GM19238 (cell line): ENCODE results near the gene KDM2A.
"Not testable (repeated sequence)": the region's sequence is repeated elsewhere in the genome, so short reads cannot be mapped to it uniquely, and the experiment has no call there.

Source experiments
- DNase-seq: peaks from one replicate; pipeline ENCODE4 v3.0.0; 2011; ENCODE audit warnings: low spot score; ENCODE audit not compliant: insufficient read length

The KDM2A gene

DNA sequence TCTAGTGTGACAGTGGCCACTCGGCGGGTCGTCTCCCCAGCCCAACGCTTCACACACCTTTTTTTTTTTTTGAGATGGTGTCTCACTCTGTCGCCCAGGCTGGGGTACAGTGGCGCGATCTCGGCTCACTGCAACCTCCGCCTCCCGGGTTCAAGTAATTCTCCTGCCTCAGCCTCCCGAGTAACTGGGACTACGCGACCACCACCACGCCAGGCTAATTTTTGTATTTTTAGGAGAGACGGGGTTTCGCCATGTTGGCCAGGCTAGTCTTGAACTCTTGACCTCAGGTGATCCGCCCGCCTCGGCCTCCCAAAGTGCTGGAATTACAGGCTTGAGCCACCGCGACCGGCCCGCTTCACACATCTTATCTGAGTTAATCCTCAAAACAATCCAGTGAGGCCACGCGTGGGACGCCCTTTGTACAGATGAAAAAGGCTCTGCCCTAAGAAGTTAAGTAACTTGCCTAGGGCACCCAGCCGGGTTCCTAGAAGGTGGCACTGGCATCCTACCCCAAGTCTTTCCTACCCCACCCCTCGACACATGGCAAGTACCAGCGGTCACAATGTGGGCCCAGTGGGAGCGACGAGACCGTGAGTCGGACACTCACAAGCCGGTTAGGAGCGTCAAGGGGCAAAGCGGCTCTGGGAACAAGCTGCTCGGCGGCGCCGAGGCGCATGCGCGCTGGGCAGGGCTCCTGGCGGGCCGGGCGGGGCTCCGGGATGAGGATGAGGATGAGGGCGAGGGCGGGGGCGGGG lies 142.0 kb downstream of the KDM2A start:
- not testable (repeated sequence) for DNase-seq

GRCh38 chr11:67261640-67261945 lies 142.5 kb downstream of the KDM2A start:
- no peak for DNase-seq

DNA sequence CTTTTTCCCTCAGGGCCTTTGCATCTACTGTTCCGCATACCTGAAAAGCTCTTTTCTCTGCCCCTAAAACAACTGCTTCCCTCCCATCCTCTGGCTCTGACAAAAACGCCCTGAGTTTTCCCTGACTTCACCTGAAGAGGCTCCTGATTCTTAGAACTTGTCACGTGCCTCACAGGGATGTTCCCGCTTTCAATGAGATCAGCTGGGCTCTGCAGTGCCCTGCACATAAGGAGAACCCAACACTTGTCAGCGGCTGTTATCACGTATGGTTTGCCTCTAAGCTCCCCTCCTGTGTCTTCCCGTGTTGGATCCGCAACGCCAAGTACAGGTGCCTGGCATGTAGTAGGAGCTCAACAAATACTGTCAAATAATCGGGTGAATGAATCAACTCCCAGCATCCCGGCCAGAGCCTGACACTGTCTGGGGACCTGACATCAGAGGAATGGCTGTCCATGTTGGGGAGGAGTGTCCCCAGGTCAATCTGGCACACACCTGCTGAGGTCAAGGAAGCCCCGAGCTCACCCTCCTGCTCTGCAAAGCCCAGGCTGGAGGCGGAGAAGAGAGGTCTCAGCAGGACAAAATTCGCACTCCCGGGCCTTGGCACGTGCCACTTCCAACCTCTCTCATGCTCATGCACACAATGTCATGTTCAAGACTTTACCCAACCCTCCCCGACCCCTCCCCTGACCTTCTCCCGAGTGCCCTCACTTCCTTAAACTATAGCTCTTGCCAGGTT lies 143.1 kb downstream of the KDM2A start:
- DNase-seq: no peak

DNA sequence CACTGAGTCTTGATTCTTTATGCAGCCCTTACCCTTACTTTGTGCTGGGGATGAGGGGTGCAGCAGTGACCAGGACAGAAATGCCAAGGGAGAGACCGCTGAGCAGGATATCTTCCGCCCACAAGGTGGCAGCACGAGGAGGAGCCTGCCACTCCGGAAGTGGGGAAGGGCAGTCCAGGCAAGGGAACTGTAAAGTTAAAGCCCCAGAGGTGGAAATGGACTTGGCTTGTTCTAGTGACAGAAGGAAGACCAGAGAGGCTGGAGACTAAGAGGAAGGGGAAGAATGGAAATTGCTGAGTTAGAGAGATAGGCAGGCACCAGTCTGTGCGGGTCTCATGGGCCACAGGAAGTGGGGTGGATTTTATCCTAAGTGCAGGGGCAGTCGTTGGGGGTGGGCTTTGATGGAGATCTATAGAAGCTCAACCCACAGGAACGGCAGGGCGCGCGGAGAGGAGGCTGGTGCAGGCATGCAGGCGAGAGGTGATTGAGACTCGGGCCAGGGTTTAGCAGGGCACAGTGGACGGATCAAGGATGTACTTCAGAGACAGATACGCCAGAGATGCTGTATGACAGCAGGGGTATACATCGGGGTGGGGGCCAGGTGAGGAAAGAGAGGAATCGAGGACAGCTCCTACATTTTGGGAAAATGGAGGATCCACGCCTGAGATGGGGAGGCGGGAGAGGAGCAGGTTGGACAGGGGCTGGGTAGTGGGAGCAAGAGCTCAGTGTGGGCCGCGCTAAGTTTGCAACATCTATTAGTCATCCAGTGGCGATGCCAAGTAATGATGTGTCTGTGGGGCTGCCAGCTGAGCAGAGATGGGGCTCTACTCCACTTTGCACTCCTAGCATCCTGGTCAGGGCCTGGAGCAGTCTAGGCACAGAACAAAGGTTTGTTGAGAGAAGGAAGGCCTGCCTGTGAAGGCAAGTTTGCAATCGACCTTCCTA lies 143.9 kb downstream of the KDM2A start:
- peak; percentile 90 for DNase-seq

DNA sequence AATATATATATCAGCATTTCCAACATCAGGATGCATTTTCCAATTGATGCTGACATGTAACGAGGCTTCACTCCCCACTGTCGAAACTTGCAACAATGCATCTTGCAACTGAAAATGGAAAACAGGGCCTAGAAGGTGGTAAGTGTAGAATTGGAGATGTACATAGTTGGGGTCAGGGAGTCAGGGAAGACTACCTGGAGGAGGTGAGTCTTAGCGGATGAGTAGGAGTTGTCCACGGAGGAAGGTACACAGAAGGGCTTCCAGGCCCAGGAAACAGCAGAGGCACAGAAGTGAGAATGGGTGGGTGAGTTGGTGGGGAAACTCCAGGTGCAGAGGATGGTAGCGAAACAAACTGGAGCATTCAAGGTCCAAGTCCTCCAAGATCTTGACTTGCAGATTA lies 145.2 kb downstream of the KDM2A start:
- DNase-seq: no peak

DNA sequence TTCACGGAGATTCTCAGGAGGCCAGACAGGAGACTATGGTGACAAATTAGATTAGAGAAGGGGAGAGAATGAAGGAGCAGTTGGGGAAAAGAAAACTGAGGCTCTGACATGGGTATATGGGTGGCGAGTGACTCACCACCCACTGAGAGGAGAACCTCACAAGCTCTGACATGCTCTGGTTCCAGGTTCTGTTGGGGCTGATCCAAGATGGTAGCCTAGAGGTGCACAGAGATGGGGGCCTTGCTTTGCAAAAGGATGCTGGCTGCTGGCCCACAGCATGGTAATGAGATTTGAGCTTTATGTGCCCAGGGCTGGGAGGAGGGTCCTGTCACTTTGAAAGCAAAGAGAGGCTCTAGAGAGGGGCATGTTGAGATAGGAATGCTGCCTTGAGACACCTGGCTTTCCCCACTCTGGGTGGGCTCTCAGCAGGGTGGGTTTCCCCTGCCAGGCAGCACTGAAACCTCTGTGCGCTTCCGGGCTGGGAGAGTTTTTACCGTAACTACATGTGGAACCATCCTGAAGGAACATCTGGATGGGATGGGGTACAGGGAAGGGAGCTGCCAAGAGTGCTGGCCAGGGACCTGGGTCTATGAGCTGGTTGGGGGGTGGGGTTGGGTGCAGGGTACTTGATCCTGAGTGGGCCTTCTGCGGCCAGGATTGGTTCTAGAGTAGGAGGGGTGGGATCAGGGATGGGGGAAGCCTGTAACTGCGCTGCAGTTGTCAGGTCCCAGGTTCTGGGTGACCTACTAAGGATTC lies 146.0 kb downstream of the KDM2A start:
- no peak for DNase-seq

- peak; percentile 84 for DNase-seq
Observed at GRCh38 chr11:67265633-67266448, 146.8 kb downstream of the KDM2A start.

- peak; percentile 60 for DNase-seq
Observed at GRCh38 chr11:67266449-67267187, 147.6 kb downstream of the KDM2A start, which contains the start of gene GRK2. Gene GRK2 (plus strand): TSS chr11:67266473. CDS start chr11:67266700, 227 bp downstream.

DNA sequence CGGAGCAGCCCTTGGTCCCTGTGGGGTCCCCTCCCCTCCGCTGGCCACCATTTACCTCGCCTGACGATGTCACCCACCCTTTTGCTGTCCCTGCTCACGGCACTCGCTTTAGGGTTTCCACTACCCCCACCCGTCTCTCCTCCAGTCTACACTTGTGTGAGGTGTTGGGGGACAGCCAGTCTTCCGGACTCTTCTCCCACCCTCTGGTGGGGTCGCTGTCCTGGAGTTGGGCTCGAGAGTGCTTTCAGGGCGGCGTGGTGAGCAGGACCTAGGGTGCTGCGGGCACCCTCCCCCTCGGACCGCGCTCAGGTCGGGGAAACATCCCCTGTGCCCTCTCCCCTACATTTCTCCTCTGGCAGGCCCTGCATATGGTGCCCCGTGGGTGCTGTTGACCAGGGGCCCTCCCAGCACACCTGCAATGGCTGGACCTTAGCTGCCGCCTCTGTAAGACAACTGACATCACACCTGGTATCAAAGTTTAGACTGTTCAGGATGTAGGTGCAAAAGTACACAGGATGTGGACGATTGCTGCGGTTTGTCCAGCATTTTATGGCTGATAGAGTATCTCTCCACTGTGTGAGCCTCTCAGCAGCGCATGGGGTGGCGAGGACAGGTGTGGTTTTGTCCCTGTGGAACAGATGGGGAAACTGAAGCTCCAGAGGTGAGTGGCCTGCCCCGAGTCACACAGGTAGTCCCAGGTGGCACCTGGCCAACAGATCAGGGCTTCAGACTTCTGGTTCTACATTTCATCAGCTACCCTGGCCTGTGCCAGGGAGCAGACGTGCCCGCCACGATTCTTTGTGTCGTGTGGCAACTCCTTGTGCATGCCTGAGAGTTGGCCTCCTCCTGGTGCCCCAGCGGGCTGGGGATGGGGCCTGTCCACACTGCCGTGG lies 148.4 kb downstream of the KDM2A start:
- DNase-seq: no peak

GRCh38 chr11:67268081-67268961 lies 149.3 kb downstream of the KDM2A start:
- DNase-seq: peak; percentile 85

- no peak for DNase-seq
Observed at GRCh38 chr11:67268962-67269268, 149.9 kb downstream of the KDM2A start.

GRCh38 chr11:67269401-67270255 lies 150.6 kb downstream of the KDM2A start:
- no peak for DNase-seq

DNA sequence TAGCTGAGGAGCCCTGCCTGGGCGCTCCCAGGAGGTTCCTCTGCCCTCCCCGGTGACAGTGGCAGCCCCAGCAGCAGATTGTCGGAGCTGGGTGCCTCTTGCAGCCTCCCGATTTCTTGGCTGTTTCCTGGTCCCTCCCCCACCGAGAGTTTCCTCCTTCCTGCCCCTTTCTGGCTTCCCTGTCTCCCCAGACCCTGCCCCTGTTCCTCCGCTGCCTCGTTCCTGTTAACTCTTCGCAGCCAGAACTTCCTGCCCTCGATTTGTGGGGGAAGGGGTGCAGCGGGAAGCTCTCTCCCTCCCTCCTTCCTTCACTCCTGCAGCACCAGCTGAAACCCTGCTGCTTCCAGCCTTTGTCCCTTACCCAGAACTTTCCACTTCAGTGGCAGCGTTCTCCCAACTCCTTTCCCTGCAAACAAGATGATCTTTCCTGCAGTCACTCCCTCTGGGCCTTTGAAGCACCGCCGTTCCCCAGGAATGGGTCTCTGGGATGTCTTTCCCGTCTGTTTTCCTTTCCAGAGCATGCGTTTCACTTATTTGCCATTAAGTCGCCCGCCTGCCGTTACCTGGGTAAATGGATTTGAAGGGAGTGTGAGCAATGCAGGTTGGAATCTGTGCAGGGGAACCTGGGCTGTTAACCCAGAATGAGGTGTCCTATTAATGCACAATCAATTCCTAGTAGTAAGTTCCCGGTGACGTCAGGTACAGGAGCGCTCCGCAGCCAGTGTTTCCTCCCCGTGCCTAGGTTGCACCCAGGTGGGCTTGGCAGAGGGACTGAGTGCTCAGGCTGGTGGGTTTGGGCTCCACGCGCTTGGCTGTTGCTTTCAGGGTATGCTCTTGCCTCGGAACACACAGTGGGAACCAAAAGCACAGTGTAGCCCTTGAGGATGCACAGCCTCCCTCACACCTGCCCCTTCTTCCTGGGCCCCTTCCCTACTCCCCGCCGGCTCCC lies 151.5 kb downstream of the KDM2A start:
- no peak for DNase-seq

- no peak for DNase-seq
Observed at GRCh38 chr11:67271205-67271540, 152.1 kb downstream of the KDM2A start.

DNA sequence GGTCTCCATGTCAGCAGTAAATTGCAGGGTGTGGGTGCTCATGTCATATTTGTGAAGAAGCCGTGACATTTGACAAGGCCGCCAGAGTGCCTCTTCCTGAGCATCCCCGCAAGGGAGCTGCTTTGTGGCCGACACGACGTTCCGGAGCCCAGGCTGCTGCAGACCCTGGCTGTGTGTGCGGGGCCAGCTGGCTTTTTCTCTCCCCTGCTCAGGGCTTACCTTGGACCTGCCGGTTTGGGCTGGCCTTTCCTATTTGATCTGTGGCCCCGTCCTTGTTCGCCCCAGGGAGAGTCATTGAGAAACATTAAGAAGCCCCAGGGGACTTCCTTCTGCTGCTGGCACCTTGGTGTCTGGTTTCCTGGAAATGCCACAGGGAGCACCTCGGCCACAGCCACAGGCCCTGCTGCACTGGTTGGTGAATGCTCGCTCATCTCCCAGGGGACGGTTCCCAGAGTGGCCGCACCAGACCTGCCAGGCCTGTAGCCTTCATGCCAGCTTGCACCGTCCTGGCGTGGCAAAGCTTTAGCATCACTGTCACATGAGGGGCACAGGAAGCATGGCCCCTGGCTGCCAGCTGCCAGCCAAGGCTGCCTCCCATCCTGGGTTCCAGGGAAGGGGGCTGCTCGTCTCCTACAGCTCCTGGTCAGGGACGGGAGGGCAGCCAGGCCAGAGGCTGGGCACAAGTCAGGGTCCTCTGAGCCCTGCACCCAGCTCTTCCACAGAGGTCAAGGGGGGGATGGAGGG lies 152.7 kb downstream of the KDM2A start:
- no peak for DNase-seq
